Breast epithelium (tissue), 3 donors: ENCODE data around the gene CCDC27.

Experiments
- POLR2A ChIP-seq: fragments of 450-650 bp; IDR thresholded peaks from one replicate; pipeline ENCODE4 v1.6.1; 2016; ENCODE audit warnings: antibody characterized with exemption, mild to moderate bottlenecking, moderate library complexity
- POLR2AphosphoS5 ChIP-seq, 3 donors: sonication (generic); formaldehyde crosslinking; IDR thresholded peaks; one replicate each; pipeline ENCODE4 v1.6.1; 2017; ENCODE audit warnings: antibody characterized with exemption in 3 of 3
- TF ChIP-seq, protein P1 (sequence below), 3 donors: fragments of 450-650 bp; IDR thresholded peaks; one replicate each; pipeline ENCODE4 v1.5.1; 2016 to 2017; ENCODE audit warnings: antibody characterized with exemption in 3 of 3, mild to moderate bottlenecking in 3 of 3, moderate library complexity in 3 of 3

DNA sequence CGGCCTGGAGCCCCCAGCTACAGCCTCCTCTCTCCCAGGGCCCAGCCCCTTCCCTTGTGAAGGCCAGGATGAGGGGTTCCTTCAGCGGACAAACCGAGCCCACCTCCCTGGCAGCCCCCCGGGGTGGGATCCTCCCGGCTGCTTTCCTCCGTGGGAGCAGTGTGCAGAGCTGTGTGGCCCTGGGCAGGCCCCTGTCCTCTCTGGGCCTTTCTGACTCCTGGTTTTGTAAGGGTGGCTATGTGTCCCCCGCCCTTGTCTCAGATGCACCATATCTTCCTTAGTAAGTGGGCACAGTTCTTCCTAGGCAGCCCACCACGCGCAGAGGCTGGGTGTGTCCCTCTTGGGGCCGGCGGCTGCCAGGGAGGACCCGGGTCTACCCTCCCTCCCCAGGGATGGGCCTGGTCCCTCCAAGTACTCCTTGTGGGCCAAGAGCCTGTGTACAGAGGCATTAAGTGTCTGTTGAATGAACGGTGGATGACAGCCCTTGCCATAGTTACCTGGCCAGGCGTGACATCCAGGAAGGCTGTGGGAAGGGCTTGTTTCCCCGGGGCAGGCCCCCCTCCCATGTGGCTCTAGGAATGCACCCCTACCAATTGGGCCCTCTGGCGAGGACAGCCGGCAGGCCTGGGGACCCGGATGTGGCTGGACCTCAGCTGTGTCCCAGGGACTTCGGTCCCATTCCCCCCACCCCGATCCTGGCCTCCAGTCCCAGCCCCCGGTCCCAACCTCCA, 24.1 kb downstream of the CCDC27 start:
- TF ChIP-seq POLR2AphosphoS5 (IDR thresholded peaks at IDR 0.05) = no peak
- TF ChIP-seq, protein P1, sequence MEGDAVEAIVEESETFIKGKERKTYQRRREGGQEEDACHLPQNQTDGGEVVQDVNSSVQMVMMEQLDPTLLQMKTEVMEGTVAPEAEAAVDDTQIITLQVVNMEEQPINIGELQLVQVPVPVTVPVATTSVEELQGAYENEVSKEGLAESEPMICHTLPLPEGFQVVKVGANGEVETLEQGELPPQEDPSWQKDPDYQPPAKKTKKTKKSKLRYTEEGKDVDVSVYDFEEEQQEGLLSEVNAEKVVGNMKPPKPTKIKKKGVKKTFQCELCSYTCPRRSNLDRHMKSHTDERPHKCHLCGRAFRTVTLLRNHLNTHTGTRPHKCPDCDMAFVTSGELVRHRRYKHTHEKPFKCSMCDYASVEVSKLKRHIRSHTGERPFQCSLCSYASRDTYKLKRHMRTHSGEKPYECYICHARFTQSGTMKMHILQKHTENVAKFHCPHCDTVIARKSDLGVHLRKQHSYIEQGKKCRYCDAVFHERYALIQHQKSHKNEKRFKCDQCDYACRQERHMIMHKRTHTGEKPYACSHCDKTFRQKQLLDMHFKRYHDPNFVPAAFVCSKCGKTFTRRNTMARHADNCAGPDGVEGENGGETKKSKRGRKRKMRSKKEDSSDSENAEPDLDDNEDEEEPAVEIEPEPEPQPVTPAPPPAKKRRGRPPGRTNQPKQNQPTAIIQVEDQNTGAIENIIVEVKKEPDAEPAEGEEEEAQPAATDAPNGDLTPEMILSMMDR (IDR thresholded peaks at IDR 0.05) = no peak
- TF ChIP-seq POLR2A = no peak
